ENCODE measurements around the gene RARB.

DNA sequence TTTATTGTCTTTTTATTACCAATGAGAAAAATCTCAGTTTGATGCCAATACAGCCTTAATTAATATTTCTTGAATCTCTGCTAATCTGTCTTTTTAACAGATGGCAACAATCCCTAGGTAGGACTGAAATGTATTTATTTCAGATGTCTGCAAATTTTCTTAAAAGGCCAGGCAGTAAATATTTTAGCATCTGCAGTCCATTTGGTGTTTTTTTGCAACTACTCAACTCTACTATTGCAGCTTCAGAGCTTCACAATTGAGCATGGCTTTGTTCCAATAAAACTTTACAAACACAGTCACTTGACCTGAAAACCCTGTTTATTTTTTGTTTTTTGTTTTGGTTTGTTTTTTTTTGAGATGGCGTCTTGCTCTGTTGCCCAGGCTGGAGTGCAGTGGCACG lies 82.7 kb downstream of the RARB start:
- TF ChIP-seq CTCF (IDR thresholded peaks at IDR 0.05), result no peak
- TF ChIP-seq POLR2A (IDR thresholded peaks at IDR 0.05), result no peak
